RWPE2 (cell line): ENCODE results near the gene DNAJA4.

ENCODE experiments used
- ATAC-seq: fragments of 200-7000 bp; cut with Tn5 transposase; 3 replicates; pipeline ENCODE4 v1.9.1; 2021; ENCODE audit warnings: low read depth
- DNase-seq: peaks from one replicate; pipeline ENCODE4 v3.0.0-alpha.2; 2020; ENCODE audit warnings: low spot score
- H3K27ac ChIP-seq: fragments of 450-650 bp; 2 replicates; pipeline ENCODE4 v1.5.1; 2017; ENCODE audit warnings: mild to moderate bottlenecking; ENCODE audit not compliant: poor library complexity, severe bottlenecking
- H3K27me3 ChIP-seq: fragments of 250-450 bp; sonication (Bioruptor Pico); 2 replicates; pipeline ENCODE4 v1.5.1; 2021; ENCODE audit warnings: mild to moderate bottlenecking, moderate library complexity; ENCODE audit not compliant: insufficient read depth, poor library complexity, severe bottlenecking
- H3K36me3 ChIP-seq: fragments of 250-450 bp; sonication (Bioruptor Pico); 2 replicates; pipeline ENCODE4 v1.5.1; 2020; ENCODE audit warnings: low read depth, mild to moderate bottlenecking, moderate library complexity
- H3K4me1 ChIP-seq: fragments of 250-450 bp; sonication (Bioruptor Pico); 2 replicates; pipeline ENCODE4 v1.5.1; 2021; ENCODE audit warnings: mild to moderate bottlenecking, moderate library complexity; ENCODE audit not compliant: insufficient read depth, poor library complexity, severe bottlenecking
- H3K4me3 ChIP-seq: fragments of 250-450 bp; sonication (Bioruptor Pico); 2 replicates; pipeline ENCODE4 v1.5.1; 2021; ENCODE audit warnings: mild to moderate bottlenecking, moderate library complexity; ENCODE audit not compliant: severe bottlenecking
- H3K9me3 ChIP-seq: fragments of 250-450 bp; sonication (Bioruptor Pico); 2 replicates; pipeline ENCODE4 v1.5.1; 2021; ENCODE audit warnings: mild to moderate bottlenecking, moderate library complexity; ENCODE audit not compliant: severe bottlenecking
- TF ChIP-seq, protein P1 (sequence below): fragments of 450-650 bp; IDR thresholded peaks from one replicate; pipeline ENCODE4 v1.5.1; 2017; ENCODE audit warnings: mild to moderate bottlenecking, moderate library complexity; ENCODE audit not compliant: poor library complexity, severe bottlenecking

The DNAJA4 gene

DNA sequence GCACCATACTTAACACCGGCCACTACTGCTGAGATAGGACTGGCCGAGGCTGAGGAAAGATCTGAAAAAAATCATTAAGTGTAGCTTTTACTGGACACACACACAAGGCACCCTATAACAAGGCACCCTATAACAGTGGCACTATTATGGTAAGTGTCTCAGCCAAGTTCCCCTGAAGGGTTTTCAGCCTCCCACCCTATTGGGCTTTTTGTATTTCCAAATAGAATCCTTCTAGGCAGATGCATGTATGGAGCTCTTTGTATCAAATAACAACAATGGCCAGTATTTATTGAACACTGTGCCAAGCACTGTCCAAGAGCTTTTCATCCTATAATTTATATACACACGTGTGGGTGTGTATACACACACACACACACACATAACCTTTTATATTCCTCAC is 6.7 kb upstream of the DNAJA4 start:
- Histone ChIP-seq H3K36me3 (no peaks in the 10 kb centered on the region), H3K27ac (no peak overlapping the region), H3K4me1 (no peaks in the 10 kb centered on the region), H3K9me3 (no peaks in the 10 kb centered on the region), H3K4me3 (no peak overlapping the region), H3K27me3 (no peaks in the 10 kb centered on the region)
- TF ChIP-seq, protein P1, sequence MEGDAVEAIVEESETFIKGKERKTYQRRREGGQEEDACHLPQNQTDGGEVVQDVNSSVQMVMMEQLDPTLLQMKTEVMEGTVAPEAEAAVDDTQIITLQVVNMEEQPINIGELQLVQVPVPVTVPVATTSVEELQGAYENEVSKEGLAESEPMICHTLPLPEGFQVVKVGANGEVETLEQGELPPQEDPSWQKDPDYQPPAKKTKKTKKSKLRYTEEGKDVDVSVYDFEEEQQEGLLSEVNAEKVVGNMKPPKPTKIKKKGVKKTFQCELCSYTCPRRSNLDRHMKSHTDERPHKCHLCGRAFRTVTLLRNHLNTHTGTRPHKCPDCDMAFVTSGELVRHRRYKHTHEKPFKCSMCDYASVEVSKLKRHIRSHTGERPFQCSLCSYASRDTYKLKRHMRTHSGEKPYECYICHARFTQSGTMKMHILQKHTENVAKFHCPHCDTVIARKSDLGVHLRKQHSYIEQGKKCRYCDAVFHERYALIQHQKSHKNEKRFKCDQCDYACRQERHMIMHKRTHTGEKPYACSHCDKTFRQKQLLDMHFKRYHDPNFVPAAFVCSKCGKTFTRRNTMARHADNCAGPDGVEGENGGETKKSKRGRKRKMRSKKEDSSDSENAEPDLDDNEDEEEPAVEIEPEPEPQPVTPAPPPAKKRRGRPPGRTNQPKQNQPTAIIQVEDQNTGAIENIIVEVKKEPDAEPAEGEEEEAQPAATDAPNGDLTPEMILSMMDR, result no peak
- no peak for DNase-seq
- ATAC-seq, result no peak

DNA sequence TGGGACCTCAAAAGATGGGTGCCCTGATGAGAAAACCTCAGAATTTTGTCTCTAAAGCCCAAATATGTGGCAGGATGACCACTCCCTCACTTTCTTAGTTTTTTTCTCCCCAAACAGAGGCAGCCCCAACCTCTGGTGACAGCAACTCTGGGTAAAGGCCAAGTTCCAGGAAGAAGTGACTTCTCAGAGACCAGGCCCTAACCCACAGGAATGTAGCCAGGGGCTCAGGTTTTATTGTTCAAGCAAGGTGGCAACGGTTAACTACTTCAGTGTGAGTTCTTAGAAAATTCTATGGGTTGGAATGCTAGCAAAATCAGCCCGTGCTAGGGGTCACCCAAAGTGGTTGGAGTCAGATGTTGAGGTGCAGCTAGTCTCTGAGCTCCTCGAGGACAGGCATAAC is 5.1 kb upstream of the DNAJA4 start:
- H3K4me1 ChIP-seq, result no peaks in the 10 kb centered on the region
- no peak for DNase-seq
- H3K9me3 ChIP-seq, result no peaks in the 10 kb centered on the region
- no peak for ATAC-seq
- H3K27me3 ChIP-seq, result no peaks in the 10 kb centered on the region
- TF ChIP-seq, protein P1, result no peak
- H3K27ac ChIP-seq, result no peak overlapping the region
- no peak overlapping the region for H3K4me3 ChIP-seq
- no peaks in the 10 kb centered on the region for H3K36me3 ChIP-seq

DNA sequence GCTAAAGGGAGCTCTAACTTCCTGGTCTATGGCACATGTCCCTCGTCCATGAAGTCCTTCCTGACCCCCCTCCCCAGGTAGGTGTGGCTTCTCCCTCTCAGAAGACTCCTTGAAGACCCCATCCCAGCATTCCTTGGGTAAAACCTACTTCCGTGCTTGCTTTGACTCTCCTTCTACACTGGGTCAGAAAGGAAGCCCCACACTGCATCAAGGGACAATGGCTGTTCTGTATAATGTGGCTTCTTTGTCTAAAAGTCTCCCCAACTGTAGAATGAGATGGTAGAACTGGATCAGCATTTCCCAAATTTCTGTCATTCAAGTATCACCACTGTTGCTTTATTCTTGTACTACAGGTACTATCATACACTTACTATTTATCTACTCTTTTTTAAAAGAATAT is 3.9 kb upstream of the DNAJA4 start:
- no peak overlapping the region for H3K27ac ChIP-seq
- DNase-seq, result no peak
- no peak overlapping the region for H3K4me3 ChIP-seq
- no peaks in the 10 kb centered on the region for H3K4me1 ChIP-seq
- TF ChIP-seq, protein P1, result no peak
- H3K9me3 ChIP-seq, result no peaks in the 10 kb centered on the region
- no peaks in the 10 kb centered on the region for H3K36me3 ChIP-seq
- no peak for ATAC-seq
- H3K27me3 ChIP-seq, result no peaks in the 10 kb centered on the region

DNA sequence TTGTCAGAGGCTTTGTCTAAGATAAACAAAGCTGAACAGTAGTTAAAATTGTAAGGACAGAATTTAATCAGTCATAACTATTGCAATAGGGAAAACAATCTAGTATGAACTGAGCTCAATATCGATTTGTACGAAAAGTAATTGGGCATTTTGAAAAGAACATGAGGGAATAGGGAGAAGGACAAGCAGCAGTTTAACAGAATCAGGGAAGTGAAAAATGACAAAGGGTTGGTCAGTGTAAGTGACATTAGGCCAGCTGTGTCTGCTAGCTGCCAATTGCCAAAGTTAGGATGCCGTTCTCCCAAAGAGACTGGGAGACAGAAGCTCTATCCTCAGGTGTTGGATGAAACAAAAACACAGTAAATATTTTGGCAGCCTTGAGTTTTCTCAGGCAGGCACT is 3.3 kb upstream of the DNAJA4 start:
- TF ChIP-seq, protein P1, result no peak

DNA sequence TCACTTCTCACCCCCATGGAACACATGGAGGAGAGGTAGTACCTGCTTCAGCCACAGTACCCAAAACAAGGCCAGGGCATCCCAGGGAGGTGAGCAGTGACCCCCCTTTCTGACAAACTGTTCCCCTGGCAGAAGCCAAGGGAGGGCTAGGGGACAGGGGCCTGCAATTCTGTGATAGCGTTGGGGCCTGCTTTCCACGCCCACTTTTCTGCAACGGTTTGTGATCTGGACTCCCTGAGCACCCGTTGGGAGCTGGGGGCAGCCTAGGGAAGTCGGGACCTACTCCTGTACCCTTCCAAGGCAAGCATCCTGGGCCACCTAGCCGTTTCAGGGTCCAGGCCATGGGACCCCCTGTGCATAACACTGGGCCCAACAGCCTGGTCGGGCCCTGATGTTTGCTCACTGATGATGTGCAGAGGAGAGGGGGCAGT is 996 bp upstream of the DNAJA4 start:
- no peaks in the 10 kb centered on the region for H3K9me3 ChIP-seq
- no peak overlapping the region for H3K4me3 ChIP-seq
- H3K27ac ChIP-seq, result no peak overlapping the region
- TF ChIP-seq, protein P1, result no peak
- peaks cover 11% of the 10 kb centered on the region for H3K4me1 ChIP-seq
- H3K27me3 ChIP-seq, result no peaks in the 10 kb centered on the region
- H3K36me3 ChIP-seq, result no peaks in the 10 kb centered on the region
- ATAC-seq, result no peak
- no peak for DNase-seq

More for the DNA sequence above, 3.3 kb upstream of the DNAJA4 start:
- Histone ChIP-seq H3K4me3 (no peak overlapping the region), H3K27me3 (no peaks in the 10 kb centered on the region), H3K36me3 (no peaks in the 10 kb centered on the region), H3K9me3 (no peaks in the 10 kb centered on the region), H3K4me1 (peaks cover 6% of the 10 kb centered on the region), H3K27ac (no peak overlapping the region)
- DNase-seq (no peak), ATAC-seq (no peak)
